Measurements from ENCODE around the gene MFSD12.

Gene MFSD12

DNA sequence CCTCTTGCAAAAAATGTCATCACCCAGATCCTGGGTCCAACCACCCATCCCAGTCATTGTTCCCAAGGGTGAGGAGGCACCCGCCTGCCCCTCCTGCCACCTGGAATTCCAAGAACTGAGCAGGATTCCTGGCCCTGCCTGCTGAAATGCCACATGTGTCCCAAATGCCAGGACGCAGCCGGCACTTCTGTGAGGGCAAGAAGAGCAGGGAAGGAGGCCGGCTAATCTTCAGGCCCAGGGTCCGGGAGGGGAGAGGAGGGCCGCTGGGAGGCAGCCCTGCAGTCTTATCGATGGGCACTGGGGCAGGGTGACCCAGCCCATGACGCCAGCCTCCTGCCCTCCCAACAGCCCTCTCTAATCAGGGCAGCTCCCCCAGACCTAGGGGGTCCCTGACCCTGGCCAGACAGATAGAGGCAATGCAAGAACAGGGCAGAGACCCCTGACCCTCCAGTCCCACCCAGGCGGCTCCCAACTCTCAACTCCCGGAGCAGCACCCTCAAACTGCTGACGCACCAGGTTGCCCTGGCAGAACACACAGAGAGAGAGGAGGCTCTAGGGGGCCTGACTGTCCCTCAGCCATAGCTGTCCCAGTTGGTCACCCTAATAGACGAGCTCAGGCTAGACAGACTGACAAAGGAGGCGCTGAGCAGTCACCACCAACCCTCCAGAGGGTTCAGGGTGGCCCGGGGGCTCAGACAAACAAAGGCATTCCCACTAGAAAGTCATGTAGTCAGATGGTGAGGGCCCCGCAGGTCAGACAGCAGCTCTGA, 1.5 kb downstream of the MFSD12 start:
- DNase-seq: no peak

DNA sequence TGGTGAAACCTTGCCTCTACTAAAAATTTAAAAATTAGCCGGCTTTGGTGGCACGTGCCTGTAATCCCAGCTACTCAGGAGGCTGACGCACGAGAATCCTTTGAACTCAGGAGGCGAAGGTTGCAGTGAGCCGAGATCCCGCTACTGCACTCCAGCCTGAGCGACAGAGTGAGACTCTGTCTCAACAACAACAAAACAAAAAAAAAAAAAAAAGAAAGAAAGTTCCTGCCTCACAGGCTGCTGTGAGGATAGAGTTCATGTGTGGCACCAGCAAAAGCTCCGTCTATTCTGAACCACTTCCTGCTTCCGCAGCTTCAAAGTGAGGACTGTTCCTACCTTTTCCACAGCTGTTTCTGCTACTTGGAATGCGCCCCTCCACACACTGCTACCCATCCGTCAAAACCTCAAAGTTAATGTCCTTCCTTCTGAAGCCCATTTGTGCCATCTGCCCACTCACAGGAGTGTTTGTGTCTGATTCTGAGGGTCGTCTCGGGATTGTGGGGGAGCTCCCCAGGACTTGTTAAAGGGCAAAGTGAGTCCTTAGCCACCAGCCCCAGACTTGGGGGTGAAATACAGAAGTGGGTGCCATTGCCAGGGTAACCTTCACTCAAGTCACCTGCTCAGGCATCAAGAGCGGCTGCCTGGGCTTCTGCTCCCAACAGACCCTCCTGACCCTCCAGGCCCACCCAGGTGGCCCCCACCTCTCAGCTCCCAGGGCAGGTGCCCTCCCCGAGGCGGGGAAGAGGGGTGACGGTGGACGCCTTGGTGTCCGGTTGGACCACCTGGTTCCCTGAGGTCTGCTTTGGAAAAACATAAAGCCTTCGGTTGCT, 2.9 kb downstream of the MFSD12 start:
- DNase-seq: no peak

DNA sequence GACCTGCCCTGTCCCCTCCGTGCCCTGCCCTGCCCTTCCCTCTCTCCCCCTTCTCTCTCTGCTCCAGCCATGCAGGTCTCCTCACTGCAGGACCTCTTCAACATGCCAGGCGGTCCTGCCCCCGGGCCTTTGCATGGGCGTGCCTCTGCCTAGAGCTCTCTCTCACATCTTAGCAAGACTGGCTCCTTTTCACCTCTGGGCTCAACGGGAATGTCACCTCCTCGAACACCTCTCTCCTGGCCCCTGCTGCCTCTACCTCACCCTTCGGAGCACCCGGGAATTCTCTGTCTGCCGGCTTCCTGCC, 5.6 kb downstream of the MFSD12 start:
- no peak for DNase-seq

DNA sequence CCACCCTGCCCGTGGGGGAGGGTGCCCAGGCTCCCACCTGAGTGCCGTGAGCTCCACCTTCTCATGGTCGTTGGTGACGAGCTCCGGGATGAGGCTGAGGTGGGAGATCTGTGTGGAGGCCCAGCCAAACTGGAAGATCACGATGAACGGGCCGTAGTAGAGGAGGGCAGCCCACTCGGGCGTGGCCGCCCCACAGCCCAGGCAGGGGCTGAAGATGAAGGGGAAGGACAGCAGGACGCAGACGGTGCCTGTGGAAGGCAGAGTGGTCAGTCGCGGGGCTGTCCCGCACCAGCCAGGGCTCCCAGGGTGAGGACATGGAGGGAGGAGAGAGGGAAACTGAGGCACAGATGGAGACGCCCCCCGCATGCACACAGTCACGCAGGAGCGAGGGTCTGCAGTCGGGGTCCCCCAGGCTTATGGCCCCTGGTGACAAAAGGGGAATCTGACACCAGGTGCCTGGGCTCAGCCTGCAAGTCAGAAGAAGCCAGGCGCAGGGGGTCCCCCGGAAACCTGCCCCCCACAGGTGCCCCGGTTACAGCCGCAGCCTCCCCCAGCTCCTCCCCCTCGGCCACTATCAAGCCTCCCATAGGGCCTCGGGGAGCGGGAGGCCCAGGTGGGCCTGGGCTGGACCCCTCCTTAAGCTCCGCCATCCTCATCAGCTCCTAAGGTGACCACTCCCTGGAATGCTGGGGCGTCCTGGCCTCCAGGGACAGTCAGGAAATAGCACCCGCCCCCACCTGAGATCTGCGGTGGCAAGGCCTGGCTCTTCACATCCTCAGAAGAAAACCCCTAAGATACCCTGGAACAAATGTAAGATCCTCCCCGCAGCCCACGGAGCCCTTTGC, 6.2 kb downstream of the MFSD12 start:
- DNase-seq: no peak

DNA sequence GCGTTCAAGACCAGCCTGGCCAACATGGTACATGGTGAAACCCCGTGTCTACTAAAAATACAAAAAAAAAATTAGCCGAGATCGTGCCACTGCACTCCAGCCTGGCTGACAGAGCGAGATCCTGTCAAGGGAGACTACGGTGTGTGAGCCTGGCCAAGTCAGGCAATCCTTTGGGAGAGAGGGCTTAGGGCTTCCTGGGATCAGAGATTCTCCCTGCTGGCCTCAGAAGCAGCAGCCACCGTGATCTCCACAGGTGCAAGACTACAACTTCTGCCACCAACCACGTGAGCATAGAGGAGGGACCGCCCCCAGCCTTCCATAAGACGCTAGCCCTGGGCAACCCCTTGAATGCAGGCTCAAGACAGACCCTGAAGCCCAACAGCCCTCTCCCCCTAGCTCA, 7.6 kb downstream of the MFSD12 start:
- no peak for DNase-seq

DNA sequence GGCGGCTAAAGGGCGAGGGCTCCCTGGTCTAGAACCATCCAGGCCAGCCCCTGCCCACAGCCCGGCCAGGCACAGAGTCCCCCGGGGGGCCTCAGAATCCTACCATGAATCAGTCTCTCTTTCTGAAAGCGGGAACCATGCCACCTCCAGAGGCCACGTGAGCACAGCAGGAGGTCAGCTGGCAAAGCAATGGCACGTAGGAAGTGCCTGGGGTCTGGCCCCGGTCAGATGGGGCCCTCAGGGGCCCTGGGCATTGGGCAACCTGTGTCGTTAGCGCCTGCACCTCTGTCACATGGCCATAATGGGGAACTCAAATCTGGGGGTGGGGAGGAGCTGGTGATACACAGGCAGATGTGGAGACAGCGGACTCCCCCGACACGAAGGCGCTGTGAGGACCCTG, 8.8 kb downstream of the MFSD12 start:
- peak; percentile 18 for DNase-seq

DNA sequence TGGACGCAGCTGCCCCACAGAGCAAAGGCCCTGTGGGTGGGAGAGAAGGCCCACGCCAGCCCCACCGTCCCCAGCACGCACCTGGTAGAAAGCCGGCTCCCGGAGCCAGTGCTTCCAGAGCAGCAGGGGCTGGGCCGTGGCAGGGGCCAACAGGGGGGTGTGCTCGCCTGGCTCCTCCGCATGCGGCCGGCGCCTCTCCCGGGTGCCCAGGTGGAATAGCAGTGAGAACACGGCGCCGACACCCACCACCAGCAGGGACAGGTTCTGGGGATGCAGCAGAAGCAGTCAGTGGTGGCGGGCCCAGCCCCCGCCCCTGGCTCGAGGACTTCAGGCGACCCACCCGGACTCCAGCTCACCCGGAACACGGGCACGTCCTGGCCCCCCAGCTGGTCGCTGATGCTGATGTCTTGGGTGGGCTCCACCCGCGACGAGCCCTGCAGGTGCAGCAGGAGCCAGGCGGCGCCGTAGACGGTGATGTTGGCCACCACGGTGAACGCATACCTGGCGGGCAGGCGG, 9.6 kb downstream of the MFSD12 start:
- DNase-seq: no peak

DNA sequence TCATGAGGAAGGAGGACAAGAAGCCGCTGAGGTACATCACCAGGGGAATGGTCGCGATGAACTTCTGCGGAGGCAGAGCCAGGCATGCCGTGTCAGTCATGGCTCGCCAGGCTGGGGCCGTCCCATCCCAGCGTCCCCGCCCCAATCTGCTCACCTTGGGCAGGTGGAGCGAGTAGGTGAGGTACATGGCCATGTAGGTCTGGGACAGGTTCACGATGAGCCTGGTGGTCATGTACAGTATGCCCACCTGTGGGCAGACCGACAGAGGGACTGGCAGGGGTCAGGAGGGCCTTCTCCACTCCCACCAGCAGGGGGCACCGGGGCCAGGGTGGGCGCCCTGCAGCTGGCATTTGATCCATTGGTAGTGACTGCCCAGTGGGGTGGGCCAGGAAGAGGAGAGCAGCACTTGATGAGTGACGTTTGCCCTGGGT, 10.1 kb downstream of the MFSD12 start:
- no peak for DNase-seq

DNA sequence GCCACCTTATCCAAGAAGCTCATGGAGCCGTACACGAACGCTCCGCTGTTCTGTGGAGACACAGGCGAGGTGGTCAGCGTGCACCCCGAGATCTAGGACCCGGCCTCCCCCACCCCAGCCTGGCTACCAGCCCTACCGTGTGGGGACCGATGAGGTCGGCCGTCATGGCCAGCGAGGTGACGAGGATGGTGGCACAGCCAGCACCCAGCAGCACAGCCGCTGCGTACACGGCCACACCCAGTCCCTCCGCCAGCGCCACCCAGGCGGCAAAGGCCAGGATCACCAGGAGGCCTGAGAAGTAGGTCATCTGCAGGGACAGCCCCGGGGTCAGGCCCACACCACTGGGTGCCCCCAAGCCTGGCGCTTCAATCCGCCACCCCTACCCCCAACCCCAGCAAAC, 11.3 kb downstream of the MFSD12 start:
- DNase-seq: no peak

DNA sequence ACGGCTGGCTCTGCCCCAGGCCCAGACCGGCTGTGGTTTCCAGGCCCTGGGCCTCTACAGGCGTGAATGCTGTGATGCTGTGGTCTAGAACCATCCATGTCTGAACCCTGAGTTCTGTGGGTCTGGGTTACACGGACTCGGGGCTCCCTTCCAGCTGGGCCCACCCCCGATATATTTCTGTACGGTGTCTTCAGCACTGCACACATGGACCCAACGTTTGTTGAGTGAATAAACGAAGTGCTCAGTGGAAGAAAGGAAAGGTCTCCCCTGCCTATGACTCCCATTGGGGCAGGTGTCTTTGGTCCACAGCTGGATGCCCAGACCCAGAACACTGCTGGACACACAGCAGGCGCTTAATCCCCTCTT, 11.7 kb downstream of the MFSD12 start:
- no peak for DNase-seq

DNA sequence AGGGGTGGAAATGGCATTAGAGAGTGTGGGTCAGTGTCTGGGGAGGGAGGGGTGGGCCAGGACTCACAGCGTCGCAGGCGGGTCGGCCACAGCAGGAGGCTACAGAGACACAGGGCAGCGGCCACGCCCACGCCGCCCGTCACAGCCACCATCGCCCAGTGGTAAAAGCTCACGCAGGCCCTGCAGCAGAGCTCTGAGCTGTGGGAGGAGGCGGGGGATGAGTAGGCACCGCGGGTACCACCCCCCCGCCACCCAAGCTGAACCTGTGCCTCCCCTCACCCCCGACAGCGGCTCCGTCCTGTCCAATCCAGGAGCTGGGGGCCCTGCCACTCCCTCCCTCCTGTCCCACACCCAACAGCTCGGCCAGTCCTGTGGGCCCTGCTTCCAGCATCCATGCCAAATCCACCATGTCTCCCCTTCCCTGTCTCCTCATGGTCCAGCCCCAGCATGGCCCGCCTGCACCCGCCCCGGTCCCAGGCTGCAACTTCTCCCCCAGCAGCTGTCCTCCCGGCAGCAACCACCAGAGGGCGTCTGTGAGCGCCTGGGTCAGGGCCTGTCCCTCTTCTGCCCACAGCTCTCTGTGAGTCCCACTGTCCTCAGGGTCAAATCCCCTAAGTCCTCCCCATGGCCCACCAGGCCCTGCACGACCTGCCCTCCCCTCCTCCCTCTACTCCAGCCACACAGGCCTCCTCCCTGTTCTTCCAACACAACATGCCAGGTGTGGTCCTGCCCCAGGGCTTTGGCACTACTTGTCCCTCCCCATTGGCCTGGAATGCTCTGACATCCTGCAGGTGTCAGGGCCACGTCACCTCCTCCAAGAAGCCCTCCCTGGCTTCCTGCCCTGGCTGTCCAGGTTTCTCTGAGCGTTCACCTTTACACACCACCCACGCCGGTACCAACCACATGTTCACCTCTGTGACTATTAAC, 12.4 kb downstream of the MFSD12 start:
- peak; percentile 58 for DNase-seq

DNA sequence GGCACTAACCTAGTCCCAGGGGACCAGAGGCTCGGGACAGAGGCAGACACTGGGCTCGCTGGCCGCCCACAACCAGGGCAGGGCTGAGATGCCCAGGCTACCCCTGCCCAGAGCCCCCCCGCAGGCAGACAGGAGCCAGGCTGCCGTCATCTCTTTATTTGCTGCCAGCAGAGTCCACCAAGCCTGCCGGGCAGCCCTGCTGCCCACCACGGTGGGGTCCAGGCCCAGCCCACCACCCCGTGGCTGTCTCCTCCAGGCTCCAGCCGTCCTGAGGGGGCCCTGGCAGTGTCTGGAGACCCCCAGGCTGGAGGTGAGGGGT, 13.4 kb downstream of the MFSD12 start:
- no peak for DNase-seq

DNA sequence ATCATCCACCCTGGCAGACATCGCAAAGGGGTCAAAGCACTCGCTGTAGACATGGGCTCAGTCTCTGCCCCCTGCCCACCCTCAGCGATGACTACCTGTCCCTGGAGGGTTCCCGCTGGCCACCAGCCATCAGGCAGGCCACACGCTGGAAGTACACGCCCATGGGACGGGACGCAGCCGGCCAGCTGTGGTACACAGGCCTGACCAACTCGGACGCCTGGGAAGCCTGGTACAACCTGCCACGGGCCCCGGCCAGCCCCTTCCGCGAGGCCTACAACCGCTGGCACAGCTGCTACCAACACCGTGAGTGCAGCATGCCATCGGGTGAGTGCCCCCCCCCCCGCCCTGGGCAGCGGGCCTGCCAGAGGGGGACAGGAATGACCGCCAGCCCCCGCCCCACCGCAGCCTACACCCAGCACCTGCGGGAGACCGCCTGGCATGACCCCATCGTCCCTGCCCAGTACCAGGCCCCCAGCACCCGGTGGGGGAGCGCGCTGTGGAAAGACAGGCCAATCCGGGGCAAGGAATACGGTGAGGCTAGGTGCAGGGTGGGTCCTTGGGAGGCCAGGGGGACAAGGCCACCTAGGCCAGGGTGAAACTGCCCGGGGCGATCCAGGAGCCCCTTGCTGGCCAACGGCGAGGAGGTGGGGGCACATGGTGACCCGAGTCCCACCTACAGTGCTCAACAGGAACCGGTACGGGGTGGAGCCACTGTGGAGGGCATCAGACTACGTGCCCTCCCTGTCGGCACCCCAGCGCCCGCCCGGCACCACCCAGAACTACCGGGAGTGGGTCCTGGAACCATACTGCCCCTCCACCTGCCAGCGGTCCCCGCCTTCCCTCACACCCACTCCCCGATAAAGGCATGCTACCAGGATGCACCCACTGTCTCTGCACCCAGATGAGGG, 14.0 kb downstream of the MFSD12 start:
- DNase-seq: no peak

DNA sequence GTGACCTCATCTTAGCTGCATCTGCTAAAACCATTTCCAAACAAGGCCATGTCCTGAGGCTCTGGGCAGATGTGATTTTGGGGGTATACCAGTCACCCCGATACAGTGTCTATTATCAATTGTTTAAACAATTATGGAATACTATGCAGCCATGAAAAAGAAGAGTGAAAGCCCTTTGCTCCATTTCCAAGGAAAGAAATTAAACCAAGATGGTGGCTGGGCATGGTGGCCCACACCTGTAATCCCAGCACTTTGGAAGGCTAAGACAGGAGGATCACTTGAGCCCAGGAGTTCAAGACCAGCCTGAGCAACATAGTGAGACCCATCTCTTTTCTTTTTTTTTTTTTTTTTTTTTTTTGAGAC, 17.6 kb downstream of the MFSD12 start:
- DNase-seq: no peak

DNA sequence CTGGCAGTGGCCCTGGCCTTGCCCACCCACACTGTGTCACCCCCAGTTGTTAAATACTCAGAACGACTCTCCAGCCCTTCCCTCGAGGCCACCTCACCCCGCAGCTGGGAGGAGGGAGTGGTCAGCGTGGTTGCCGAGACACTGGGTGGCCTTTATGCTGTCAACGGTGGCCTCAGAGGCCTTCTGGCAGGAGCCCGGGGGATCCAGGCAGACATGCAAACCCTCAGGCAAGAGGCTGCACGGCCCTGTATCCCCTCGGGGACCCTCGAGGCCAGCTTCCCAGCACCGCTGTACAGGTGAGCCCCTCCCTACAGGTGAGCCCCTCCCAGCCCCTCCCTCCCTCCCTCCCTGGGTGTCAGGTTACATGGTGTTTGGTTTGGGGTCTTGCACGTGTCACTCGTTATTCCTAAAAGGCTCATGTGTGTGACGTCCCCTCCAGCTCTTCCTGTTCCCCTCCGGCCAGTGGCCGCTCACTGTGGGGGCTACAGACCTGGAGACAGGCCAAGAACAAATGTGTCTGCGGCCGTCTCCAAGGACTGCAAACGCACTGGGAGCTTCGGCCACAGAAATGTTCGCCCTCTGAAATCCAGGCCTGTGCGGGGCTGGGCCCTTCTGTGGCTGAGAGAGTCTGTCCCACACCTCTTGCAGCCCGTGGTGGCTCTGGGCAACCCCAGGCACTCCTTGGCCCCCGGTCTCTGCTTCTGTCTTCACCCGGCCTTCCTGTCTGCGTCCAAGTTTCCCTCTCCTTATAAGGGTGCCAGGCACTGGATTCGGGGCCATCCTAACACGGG, 18.2 kb downstream of the MFSD12 start, which contains the start of gene TEKTIP1:
Gene TEKTIP1 (plus strand): TSS at position 210 of the 791 bp plus-strand sequence. CDS start 4 bp downstream, at position 214.
- DNase-seq: peak; percentile 13

DNA sequence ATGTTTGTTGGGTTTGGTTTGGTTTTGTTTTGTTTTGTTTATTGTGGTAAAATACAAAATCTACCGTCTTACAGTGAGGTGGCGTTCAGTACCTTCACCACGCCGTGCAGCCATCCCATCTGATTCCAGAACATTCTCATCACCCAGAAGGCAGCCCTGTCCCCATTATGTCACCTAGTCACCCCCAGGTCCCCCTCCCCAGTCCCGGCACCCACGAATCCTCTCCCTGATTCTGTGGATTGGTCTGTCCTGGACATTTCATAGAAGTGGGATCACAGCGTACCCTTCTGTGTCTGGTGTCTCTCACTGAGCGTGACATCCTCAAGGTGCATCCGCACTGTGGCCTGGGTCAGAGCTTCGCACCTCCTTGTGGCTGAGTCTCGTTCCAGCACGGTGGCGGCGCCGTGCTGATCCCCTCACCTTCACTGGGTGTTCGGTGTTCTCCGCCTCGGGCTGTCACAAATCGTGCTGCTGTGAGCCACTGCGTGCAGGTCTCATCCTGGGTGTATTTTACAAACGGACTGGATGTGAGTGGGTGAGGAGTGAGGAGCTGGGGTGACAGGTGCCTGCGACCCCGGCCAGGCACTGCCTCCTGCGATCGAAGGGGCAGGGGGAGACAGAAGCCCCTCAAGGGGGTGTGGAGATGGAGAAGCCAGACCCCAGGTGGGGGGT, 19.0 kb downstream of the MFSD12 start:
- no peak for DNase-seq

DNA sequence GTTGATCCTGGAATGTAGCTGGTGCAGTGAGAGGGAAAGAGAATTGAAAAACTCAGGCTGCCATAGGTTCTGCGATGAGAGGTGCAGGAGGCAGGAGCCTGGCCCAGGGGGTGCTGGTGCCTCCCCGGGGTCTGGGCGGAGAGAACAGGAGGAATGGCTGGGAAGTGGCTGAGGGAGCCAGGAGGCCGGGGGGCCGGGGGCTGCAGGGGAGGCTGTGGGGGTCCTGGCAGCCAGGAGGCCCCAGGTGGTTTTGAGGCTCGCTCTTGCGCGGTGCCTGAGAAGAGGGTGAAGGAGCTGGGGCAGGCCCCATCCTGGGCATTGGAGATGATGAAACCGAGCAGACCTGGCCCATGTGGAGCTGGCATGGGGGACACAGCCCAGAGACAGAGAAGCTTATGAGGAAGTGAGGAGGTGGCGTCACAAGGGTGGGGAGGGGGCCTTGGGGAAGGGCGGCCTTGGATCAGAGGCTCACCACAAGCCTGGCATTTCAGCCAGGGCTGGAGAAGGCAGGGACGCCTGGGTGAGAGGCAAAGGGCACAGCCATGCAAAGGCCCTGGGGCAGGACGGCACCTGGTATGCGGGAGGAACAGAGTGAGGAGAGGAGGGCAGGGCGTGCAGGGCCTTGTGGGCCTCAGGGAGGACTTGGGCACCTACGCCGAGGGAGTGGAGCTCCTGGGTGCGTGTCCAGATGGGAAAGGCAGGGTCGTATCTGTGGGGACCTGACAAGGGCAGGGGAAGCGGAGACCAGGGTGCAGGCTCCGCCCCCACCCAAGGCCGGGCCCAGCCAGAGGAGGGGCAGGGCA, 19.7 kb downstream of the MFSD12 start:
- DNase-seq: no peak

DNA sequence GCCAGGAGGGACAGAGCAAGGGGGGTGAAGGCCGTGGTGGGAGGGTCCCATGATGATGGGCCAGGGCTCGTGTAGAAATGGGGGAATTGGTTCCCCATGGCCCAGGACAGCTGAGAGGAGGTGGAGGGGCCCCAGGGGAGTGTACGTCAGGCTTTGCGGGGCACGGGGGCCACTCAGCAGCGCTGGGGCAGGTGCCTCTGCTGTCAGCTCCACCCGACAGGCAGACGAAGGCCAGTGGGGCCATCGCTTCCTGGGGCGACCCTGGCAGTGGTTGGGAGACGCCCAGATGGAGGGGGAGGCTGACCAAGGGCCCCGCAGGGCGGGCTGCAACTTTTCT, 20.3 kb downstream of the MFSD12 start:
- no peak for DNase-seq

Data from T1000 (cell line).